IPS-15b (cell line): Measurements from ENCODE around the gene NRL.
A peak's percentile ranks its signal among the peaks of the same experiment; 100 is the strongest.
"Not testable (repeated sequence)": the region's sequence is repeated elsewhere in the genome, so short reads cannot be mapped to it uniquely, and the experiment has no call there.

Source experiments
- H3K27me3 ChIP-seq: one replicate; pipeline ENCODE4 v1.6.1; 2013; ENCODE audit warnings: low read length; ENCODE audit not compliant: control insufficient read depth, insufficient read depth
- H3K36me3 ChIP-seq: one replicate; pipeline ENCODE4 v1.6.1; 2013; ENCODE audit warnings: low read length; ENCODE audit not compliant: control insufficient read depth, insufficient read depth
- H3K4me1 ChIP-seq: one replicate; pipeline ENCODE4 v1.6.1; 2013; ENCODE audit warnings: mild to moderate bottlenecking, low read length; ENCODE audit not compliant: control insufficient read depth, insufficient read depth
- H3K4me3 ChIP-seq: one replicate; pipeline ENCODE4 v1.5.1; 2013; ENCODE audit warnings: low read depth, low read length
- H3K9ac ChIP-seq: one replicate; pipeline ENCODE4 v1.6.1; 2013; ENCODE audit warnings: low read depth, mild to moderate bottlenecking, low read length
- H3K9me3 ChIP-seq: one replicate; pipeline ENCODE4 v1.6.1; 2013; ENCODE audit warnings: mild to moderate bottlenecking, low read length; ENCODE audit not compliant: control insufficient read depth, insufficient read depth

The NRL gene

DNA sequence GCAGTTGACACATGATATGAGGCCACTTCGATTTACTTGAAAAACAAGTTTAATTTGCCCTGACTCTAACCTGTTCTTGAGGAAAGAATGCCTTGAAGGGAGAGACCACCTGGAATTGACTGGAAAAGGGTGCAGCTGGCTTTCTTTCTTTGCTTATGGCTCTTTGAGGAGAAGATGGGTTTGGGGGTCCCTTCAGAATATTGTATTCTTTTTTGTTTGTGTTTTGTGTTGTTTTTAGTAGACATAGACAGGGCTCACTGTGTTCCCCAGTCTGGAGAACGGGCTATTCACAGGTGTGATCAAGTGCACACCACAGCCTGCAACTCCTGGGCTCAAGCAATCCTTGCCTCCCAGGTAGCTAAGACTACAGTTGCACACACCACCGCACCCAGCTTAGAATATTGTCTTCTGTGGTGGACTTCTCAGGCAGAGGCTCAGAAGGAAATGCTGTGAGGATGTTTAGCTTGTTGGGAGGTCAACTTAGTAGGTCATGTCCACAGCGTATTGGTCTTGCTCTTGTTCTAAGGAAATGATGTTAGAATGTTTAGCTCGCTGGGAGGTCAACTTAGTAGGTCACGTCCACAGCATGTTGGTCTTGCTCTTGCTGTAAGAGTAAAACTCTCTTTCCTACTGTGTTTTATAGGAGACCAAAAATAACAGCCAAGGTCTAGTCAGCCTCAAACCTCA is 1.5 kb upstream of the NRL start:
- Histone ChIP-seq H3K4me1 (peaks cover 3% of the 10 kb centered on the region), H3K9me3 (no peaks in the 10 kb centered on the region), H3K9ac (peak overlapping the region; percentile 74), H3K27me3 (no peaks in the 10 kb centered on the region), H3K36me3 (peaks cover 26% of the 10 kb centered on the region), H3K4me3 (peak overlapping the region; percentile 93)

DNA sequence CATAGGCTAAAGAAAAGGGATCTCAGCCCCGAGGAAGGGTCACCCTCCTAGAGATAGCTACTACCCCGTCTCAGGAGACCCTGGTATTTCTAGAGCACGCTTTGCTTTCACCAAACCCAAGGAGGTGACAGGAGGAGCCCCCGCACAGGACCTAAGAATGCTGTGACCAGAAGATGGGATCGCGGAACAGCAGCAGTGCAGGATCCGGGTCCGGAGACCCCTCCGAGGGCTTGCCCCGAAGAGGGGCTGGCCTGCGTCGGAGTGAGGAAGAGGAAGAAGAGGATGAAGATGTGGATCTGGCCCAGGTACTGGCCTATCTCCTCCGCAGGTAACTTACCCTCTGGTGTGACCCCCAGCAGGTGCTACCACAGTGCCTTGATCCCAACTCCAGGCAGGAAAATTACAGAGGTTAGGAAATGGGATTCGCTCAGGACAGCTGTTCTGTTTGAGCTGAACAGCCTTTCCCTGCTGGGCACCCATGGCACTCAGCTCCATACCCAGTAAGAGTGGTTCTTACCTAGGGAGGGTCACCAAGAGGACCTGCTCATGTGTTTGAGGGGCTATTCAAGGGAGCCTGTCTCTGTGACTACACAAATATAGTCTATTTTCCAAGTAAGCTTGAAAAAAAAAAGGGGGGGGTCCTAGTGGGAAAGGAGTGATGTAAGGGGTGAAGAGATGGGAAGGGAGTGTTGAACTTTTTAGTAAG is 826 bp upstream of the NRL start:
- H3K9me3 ChIP-seq = no peaks in the 10 kb centered on the region
- H3K9ac ChIP-seq = peak overlapping the region; percentile 74
- H3K36me3 ChIP-seq = peaks cover 23% of the 10 kb centered on the region
- peaks cover 3% of the 10 kb centered on the region for H3K4me1 ChIP-seq
- H3K27me3 ChIP-seq = no peaks in the 10 kb centered on the region
- peak overlapping the region; percentile 93 for H3K4me3 ChIP-seq

DNA sequence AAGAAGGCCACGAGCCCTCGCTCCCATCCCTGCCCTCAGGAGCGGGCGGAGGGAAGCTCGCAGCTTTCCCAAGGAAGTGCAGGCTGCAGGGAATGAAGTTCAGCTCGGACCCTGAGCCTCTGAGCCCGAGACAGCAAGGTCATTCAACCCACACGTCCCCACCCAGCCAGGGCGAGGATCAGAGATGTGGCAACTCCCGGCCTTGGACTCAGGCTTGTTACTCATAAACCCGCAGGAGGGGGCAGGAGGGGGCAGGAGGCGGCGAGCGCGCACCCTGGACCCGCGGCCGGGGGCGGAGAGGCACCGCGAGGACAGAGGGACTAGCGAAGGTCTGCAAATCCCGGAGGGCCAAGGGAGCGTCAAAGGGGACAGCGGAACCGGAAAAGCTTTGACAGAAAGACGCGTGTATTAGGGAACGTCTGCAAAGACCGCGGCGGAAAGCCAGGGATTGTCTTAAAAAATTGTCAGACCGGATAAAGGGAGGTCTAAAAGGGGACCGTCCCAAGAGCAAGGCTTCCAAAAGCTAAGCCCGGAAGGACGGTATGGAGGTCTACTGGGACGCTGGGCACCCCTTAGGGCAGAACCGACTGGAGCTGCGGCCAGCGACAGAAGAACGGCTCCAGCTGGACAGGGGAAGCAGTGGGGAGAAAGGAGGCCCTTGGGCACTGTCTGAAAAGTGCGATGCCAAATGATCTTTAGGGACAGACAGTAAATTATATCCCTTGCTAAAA is 783 bp downstream of the NRL start:
- no peaks in the 10 kb centered on the region for H3K27me3 ChIP-seq
- peak overlapping the region; percentile 63 for H3K9ac ChIP-seq
- H3K4me1 ChIP-seq = peaks cover 3% of the 10 kb centered on the region
- peaks cover 14% of the 10 kb centered on the region for H3K36me3 ChIP-seq
- peak overlapping the region; percentile 93 for H3K4me3 ChIP-seq
- H3K9me3 ChIP-seq = no peaks in the 10 kb centered on the region

DNA sequence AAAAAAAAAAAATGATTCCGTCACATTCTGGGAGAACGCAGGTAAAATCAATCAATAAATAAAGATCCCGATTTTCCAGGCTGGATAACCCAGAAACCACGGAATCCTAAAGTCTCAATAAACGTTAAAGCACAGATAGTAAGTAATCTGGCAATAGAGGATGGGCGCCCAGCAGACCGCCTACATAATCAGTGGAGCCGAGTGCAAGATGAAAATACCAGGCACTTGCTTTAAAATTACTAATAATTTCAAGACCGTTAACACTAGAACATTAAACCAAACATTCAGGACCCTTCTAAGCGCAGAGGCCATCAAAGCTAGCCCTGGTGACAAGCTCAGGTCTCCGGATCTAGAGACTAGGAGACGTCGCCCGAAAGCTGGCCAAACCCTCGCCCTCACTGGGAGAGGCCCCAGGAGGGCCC is 1.4 kb downstream of the NRL start:
- Histone ChIP-seq H3K4me3 (peak overlapping the region; percentile 93), H3K9ac (peak overlapping the region; percentile 30), H3K36me3 (peaks cover 10% of the 10 kb centered on the region), H3K4me1 (peaks cover 3% of the 10 kb centered on the region), H3K9me3 (no peaks in the 10 kb centered on the region), H3K27me3 (no peaks in the 10 kb centered on the region)

DNA sequence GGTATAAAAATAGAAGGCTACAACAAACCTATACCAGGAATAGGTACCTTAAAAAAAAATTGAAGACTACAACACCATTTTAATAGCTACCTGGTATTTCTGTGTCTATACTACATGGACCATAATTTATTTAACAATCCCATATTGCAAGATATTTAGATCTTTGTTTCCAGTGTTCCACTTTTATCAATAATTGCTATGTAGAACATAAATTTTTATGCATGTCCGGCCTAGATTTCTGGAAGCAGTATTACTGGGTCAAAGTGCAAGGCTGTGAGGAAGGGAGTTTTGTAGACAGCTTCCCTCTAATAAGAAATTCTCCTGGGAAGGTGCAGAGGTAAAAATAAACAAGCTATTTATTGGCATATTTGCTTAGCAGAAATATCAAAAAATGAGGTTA is 4.2 kb downstream of the NRL start:
- Histone ChIP-seq H3K9ac (no peak overlapping the region), H3K4me3 (no peak overlapping the region), H3K27me3 (no peaks in the 10 kb centered on the region), H3K36me3 (no peaks in the 10 kb centered on the region), H3K4me1 (no peaks in the 10 kb centered on the region), H3K9me3 (no peaks in the 10 kb centered on the region)

DNA sequence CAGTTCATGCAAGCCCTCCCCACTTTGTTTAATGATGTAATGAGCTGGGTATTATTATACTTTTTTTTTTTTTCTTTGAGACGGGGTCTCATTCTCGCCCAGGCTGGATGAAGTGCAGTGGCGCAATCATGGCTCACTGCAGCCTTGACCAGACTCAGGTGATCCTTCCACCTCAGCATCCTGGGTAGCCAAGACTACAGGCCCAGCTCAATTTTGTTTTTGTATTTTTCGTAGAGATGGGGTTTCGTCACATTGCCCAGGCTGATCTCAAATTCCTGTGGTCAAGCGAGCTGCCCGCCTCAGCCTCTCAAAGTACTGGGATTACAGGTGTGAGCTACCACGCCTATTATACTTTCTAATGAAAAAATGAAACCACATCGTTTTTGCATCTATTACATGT is 4.7 kb downstream of the NRL start:
- H3K4me3 ChIP-seq = no peak overlapping the region
- H3K36me3 ChIP-seq = no peaks in the 10 kb centered on the region
- no peaks in the 10 kb centered on the region for H3K9me3 ChIP-seq
- no peaks in the 10 kb centered on the region for H3K4me1 ChIP-seq
- H3K27me3 ChIP-seq = no peaks in the 10 kb centered on the region
- no peak overlapping the region for H3K9ac ChIP-seq

DNA sequence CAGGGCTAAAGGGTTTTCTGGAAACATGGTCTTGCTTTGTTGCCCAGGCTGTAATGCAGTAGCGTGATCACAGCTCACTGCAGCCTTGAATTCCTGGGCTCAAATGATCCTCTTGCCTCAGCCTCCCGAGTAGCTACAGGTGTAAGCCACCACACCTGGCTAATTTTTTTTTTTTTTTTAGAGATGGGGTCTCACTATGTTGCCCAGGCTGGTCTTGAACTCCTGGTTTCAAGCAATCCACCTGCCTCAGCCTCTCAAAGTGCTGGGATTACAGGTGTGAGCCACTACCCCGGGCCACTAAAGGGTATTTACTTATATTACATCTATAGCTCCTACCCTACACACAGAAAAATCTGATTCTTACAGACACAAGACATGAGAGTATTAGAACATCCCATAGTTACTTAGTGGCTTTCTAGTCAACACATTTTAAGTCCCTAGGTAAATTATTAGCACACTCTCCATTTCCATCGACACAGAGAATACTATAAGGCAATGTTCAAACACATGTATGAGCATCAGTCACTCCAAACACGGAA is 6.3 kb downstream of the NRL start:
- Histone ChIP-seq H3K4me1 (no peaks in the 10 kb centered on the region), H3K9ac (no peak overlapping the region), H3K4me3 (no peak overlapping the region), H3K9me3 (no peaks in the 10 kb centered on the region), H3K36me3 (peaks cover 10% of the 10 kb centered on the region), H3K27me3 (no peaks in the 10 kb centered on the region)

DNA sequence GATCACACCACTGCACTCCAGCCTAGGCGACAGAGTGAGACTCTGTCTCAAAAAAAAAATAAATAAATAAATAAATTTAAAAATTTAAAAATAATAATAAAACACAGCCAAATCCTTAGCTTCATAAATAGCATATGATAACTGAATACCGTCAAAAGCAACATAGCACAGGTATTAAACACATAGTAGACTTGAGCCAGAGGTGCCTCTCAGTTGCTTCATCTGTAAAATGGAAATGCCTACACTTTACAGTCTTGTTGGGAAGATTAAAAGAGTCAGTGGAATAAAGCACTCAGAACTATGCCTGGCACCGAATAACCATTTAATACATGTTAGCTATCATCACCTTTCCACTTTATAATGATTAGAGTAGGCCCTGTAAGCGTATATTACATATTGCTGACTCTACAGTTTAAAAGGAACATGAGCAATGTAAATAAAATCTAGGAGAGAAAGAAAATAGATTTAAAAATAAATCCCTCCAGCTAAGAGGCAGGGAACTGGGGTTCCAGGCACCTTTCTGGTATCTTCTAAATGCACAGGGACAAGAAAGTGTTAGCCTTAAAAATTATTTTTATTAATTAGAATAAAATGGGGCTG is 8.0 kb downstream of the NRL start:
- H3K36me3 ChIP-seq = peaks cover 19% of the 10 kb centered on the region
- H3K4me1 ChIP-seq = no peaks in the 10 kb centered on the region
- H3K9ac ChIP-seq = no peak overlapping the region
- H3K9me3 ChIP-seq = no peaks in the 10 kb centered on the region
- H3K27me3 ChIP-seq = no peaks in the 10 kb centered on the region
- H3K4me3 ChIP-seq = no peak overlapping the region

DNA sequence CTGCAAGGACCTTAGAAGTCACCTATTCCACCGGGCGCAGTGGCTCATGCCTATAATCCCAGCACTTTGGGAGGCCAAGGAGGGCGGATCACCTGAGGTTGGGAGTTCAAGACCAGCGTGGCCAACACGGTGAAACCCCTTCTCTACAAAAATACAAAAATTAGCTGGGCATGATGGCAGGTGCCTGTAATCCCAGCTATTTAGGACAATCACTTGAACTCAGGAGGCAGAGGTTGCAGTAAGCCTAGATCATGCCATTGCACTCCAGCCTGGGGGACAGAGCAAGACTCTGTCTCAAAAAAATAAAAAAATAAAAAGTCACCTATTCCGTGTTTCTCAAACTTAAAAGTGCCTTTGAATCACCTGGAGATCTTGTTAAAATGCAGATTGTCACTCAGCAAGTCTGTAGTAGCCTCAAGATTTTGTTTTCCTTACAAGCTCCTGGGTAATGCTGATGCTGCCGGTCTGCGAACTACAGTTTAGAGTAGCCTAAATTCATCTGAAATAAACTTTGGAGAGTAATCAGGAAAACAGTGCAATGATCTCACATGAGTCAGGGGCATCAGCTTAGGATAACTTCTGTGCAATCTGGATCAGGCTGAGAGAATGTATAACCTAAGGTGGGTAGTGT is 9.0 kb downstream of the NRL start:
- H3K9ac ChIP-seq, H3K4me1 ChIP-seq, H3K9me3 ChIP-seq, H3K4me3 ChIP-seq, H3K27me3 ChIP-seq: not testable (repeated sequence)
- H3K36me3 ChIP-seq = peaks cover 27% of the 10 kb centered on the region

DNA sequence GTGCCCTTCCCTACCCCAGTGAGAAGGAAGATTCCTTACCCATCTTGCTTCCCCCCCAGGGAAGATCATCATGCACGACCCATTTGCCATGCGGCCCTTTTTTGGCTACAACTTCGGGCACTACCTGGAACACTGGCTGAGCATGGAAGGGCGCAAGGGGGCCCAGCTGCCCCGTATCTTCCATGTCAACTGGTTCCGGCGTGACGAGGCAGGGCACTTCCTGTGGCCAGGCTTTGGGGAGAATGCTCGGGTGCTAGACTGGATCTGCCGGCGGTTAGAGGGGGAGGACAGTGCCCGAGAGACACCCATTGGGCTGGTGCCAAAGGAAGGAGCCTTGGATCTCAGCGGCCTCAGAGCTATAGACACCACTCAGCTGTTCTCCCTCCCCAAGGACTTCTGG is 11.3 kb downstream of the NRL start:
- Histone ChIP-seq H3K27me3 (no peaks in the 10 kb centered on the region), H3K4me3 (no peak overlapping the region), H3K36me3 (peaks cover 43% of the 10 kb centered on the region), H3K9me3 (no peaks in the 10 kb centered on the region), H3K4me1 (no peaks in the 10 kb centered on the region), H3K9ac (no peak overlapping the region)

DNA sequence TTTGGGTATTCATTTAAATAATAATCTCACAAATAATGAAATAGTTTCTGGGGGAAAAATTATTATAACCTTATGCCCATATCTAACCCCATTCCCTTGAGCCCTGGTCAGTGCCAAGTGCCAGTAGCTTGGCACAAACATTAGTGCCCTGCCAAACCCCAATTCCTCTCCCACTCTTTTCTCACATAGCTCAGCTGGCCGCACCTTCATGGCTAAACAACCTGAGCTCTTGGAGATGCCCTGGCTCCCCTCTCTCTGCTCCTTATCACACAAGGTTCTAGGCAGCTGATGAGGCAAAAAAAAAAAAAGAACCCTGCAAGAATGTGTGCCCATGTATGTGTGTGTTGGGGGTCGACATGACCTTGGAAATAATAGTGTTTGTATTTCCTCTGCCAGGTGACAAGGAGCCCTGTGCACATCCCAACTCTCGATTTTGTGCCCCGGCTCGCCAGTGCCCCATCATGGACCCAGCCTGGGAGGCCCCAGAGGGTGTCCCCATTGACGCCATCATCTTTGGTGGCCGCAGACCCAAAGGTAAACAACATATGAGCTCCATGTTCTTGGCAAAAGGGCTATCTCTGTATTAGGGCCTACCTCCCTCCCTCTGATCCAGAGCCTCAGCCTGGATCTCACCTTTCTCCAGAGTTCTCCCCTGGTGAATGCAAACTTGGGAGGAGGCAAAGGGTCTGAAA is 12.2 kb downstream of the NRL start:
- H3K9ac ChIP-seq = no peak overlapping the region
- H3K9me3 ChIP-seq = no peaks in the 10 kb centered on the region
- H3K36me3 ChIP-seq = peaks cover 49% of the 10 kb centered on the region
- no peaks in the 10 kb centered on the region for H3K4me1 ChIP-seq
- no peaks in the 10 kb centered on the region for H3K27me3 ChIP-seq
- H3K4me3 ChIP-seq = no peak overlapping the region
